Caco-2 (cell line): ENCODE measurements around the gene DOCK6. TPM values are rescaled to one million over a fixed set of nuclear protein-coding genes. Genes with fewer than 3 reads are reported as not detected.

Experiments used
- BruUV-seq: library from RNA; stranded (reverse); fragments of 400-500 nt; replicated peaks from 2 replicates; lab custom pipeline; 2021; lab: Mats Ljungman, UMichigan
- CTCF ChIA-PET: fragments of 300-600 bp; sonication (Branson Sonifier 250); formaldehyde crosslinking; loops from one replicate; lab custom pipeline; 2022; ENCODE audit warnings: antibody characterized with exemption; lab: Charles Lee
- POLR2A ChIA-PET: fragments of 300-600 bp; sonication (Branson Sonifier 250); formaldehyde crosslinking; loops from one replicate; lab custom pipeline; 2022; ENCODE audit warnings: antibody characterized with exemption; lab: Charles Lee
- DNase-seq, 2 experiments: peaks; one replicate each; pipeline versions ENCODE4 v3.0.0 to v3.0.0-alpha.2; 2020 to 2022
- H3K27me3 ChIP-seq: replicated peaks from 2 replicates; pipeline ENCODE4 v1.6.0; 2011; ENCODE audit warnings: low read length; ENCODE audit not compliant: control insufficient read depth, insufficient read depth
- H3K36me3 ChIP-seq: 2 replicates; pipeline ENCODE4 v1.5.1; 2011; ENCODE audit warnings: low read length; ENCODE audit not compliant: control insufficient read depth, insufficient read depth
- H3K4me1 ChIP-seq: fragments of 250-450 bp; sonication (Bioruptor Pico); 2 replicates; pipeline ENCODE4 v1.5.1; 2020; ENCODE audit warnings: mild to moderate bottlenecking
- H3K4me3 ChIP-seq: 2 replicates; pipeline ENCODE4 v1.5.1; 2011; ENCODE audit warnings: low read depth, mild to moderate bottlenecking, control low read depth, low read length
- H3K9me3 ChIP-seq: fragments of 250-450 bp; sonication (Bioruptor Pico); 2 replicates; pipeline ENCODE4 v1.5.1; 2020; ENCODE audit warnings: mild to moderate bottlenecking, moderate library complexity
- H3K27ac Mint-ChIP-seq: one replicate; pipeline ENCODE4 v1.8.0; 2022; ENCODE audit warnings: mixed read lengths; ENCODE audit not compliant: unreplicated experiment
- H3K27me3 Mint-ChIP-seq: one replicate; pipeline ENCODE4 v1.8.0; 2022; ENCODE audit warnings: mixed read lengths; ENCODE audit not compliant: insufficient read depth, unreplicated experiment
- H3K36me3 Mint-ChIP-seq: one replicate; pipeline ENCODE4 v1.8.0; 2022; ENCODE audit warnings: mild to moderate bottlenecking, mixed read lengths; ENCODE audit not compliant: insufficient read depth, unreplicated experiment
- H3K4me1 Mint-ChIP-seq: one replicate; pipeline ENCODE4 v1.8.0; 2022; ENCODE audit warnings: low read depth, mixed read lengths; ENCODE audit not compliant: unreplicated experiment
- H3K4me3 Mint-ChIP-seq: one replicate; pipeline ENCODE4 v1.8.0; 2022; ENCODE audit warnings: mild to moderate bottlenecking, moderate library complexity, mixed read lengths; ENCODE audit not compliant: unreplicated experiment
- H3K9me3 Mint-ChIP-seq: one replicate; pipeline ENCODE4 v1.8.0; 2022; ENCODE audit warnings: mixed read lengths; ENCODE audit not compliant: unreplicated experiment
- intact Hi-C: fragments of 100-400 bp; cut with micrococcal nuclease; formaldehyde crosslinking; loops from one replicate; pipeline ENCODE4 v1.10.0; 2022; ENCODE audit not compliant: unreplicated experiment
- total RNA-seq: library from RNA; stranded (reverse); gene quantifications from 2 replicates; pipeline ENCODE4 v1.2.3, GENCODE V29; 2022
- TF ChIP-seq, protein P1 (sequence below), 2 experiments: fragments of 200-600 bp in 1 of 2; IDR thresholded peaks; 1 replicate in 1 of 2; 2 replicates in 1 of 2; pipeline versions ENCODE4 v1.5.1 to v1.8.0; 2011 to 2022; ENCODE audit warnings: antibody characterized with exemption in 1 of 2, control low read depth in 1 of 2, inconsistent platforms in 1 of 2, low read depth in 1 of 2, low read length in 1 of 2, mild to moderate bottlenecking in 1 of 2, moderate library complexity in 1 of 2; ENCODE audit not compliant: insufficient read depth in 1 of 2, severe bottlenecking in 1 of 2, unreplicated experiment in 1 of 2

The DOCK6 gene
- total RNA-seq, 1 experiment from 2014 or later = 84.1 TPM

DNA sequence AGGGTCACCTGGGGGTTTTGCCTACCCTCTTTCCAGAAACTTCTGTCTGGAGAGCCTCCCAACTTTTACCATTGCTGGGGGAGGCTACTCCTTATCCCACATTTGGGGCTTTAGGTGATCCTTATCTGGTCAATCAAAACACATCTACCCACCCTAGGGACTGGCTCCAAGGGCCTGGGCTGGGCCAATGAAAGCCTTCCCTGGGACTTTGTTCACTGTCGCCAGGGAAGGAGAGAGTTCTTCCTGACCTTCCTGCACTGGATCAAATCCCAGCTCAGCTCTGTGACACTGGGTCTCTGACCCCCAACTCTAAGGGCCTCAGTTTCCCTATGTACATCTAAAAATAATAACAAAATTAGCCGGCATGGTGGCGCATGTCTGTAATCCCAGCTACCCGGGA, 11.1 kb downstream of the DOCK6 start:
- no peak overlapping the region for H3K4me3 Mint-ChIP-seq
- peaks cover 45% of the 10 kb centered on the region for H3K36me3 Mint-ChIP-seq
- intact Hi-C loops = no loop called here
- no peaks in the 10 kb centered on the region for H3K9me3 ChIP-seq
- DNase-seq = no peak
- BruUV-seq = no TSS peak
- no peaks in the 10 kb centered on the region for H3K4me1 ChIP-seq
- TF ChIP-seq, protein P1, sequence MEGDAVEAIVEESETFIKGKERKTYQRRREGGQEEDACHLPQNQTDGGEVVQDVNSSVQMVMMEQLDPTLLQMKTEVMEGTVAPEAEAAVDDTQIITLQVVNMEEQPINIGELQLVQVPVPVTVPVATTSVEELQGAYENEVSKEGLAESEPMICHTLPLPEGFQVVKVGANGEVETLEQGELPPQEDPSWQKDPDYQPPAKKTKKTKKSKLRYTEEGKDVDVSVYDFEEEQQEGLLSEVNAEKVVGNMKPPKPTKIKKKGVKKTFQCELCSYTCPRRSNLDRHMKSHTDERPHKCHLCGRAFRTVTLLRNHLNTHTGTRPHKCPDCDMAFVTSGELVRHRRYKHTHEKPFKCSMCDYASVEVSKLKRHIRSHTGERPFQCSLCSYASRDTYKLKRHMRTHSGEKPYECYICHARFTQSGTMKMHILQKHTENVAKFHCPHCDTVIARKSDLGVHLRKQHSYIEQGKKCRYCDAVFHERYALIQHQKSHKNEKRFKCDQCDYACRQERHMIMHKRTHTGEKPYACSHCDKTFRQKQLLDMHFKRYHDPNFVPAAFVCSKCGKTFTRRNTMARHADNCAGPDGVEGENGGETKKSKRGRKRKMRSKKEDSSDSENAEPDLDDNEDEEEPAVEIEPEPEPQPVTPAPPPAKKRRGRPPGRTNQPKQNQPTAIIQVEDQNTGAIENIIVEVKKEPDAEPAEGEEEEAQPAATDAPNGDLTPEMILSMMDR (IDR thresholded peaks at IDR 0.05; ENCODE audit: insufficient read depth in 1 of 2, low read depth in 1 of 2, low read length in 1 of 2, severe bottlenecking in 1 of 2, unreplicated experiment in 1 of 2) = no peak
- H3K36me3 ChIP-seq = peaks cover 3% of the 10 kb centered on the region; the same call in 1 of the 2 replicates
- no peaks in the 10 kb centered on the region for H3K27me3 ChIP-seq
- no peaks in the 10 kb centered on the region for H3K9me3 Mint-ChIP-seq
- no peaks in the 10 kb centered on the region for H3K4me1 Mint-ChIP-seq
- H3K27ac Mint-ChIP-seq = no peak overlapping the region
- H3K4me3 ChIP-seq = no peak overlapping the region
- POLR2A ChIA-PET = no interaction called here
- CTCF ChIA-PET = no interaction called here
- no peaks in the 10 kb centered on the region for H3K27me3 Mint-ChIP-seq

DNA sequence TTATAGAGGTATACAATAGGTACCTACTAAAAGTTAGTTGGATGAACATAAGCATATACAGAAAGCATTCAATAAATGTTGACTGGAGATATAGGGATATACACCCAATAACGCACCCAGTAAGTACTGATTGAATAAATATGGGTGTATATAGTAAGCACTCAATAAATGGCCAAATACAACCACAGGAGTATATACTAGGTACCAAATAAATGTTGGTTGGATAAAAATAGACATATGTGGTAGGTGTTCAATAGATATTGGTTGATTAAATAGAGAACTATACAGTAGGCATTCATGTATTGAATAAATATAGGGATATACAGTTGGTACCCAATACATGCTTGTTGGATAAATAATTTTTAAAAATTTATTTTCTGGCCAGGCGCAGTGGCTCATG, 13.5 kb downstream of the DOCK6 start:
- no peaks in the 10 kb centered on the region for H3K27me3 ChIP-seq
- H3K4me3 ChIP-seq = no peak overlapping the region
- H3K27me3 Mint-ChIP-seq = no peaks in the 10 kb centered on the region
- BruUV-seq = no TSS peak
- no peak overlapping the region for H3K27ac Mint-ChIP-seq
- H3K4me1 Mint-ChIP-seq = no peaks in the 10 kb centered on the region
- H3K4me1 ChIP-seq = no peaks in the 10 kb centered on the region
- H3K36me3 Mint-ChIP-seq = peaks cover 46% of the 10 kb centered on the region
- CTCF ChIA-PET = no interaction called here
- no peak overlapping the region for H3K4me3 Mint-ChIP-seq
- DNase-seq = no peak
- H3K9me3 ChIP-seq = no peaks in the 10 kb centered on the region
- peaks cover 3% of the 10 kb centered on the region; the same call in 1 of the 2 replicates for H3K36me3 ChIP-seq
- intact Hi-C loops = no loop called here
- TF ChIP-seq, protein P1 (IDR thresholded peaks at IDR 0.05; ENCODE audit: insufficient read depth in 1 of 2, low read depth in 1 of 2, low read length in 1 of 2, severe bottlenecking in 1 of 2, unreplicated experiment in 1 of 2) = no peak
- POLR2A ChIA-PET = no interaction called here
- no peaks in the 10 kb centered on the region for H3K9me3 Mint-ChIP-seq

DNA sequence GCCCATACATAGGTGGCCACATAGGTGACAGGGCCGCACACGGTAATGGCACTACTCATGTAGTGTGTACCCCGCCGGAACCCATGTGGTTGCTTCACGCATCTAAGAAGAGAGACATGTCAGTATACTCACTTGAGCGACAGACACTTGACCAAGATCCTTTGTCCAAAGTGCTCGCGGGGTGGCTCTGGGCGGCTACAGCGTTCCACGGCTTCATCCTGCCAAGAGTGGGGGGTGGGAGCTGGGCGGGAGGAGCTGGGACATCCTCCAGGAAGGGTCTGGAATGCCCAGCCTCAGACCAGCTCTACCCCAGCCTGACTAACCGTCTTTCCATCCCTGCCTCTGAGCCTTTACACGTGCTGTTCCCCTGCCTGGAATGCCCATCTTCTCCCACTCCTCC, 14.4 kb downstream of the DOCK6 start:
- Histone ChIP-seq H3K27me3 (no peaks in the 10 kb centered on the region), H3K4me1 (no peaks in the 10 kb centered on the region), H3K4me3 (no peak overlapping the region), H3K9me3 (no peaks in the 10 kb centered on the region), H3K36me3 (peaks cover 3% of the 10 kb centered on the region; the same call in 1 of the 2 replicates)
- Mint-ChIP-seq H3K27me3 (no peaks in the 10 kb centered on the region), H3K27ac (no peak overlapping the region), H3K4me1 (no peaks in the 10 kb centered on the region), H3K36me3 (peaks cover 54% of the 10 kb centered on the region), H3K4me3 (no peak overlapping the region), H3K9me3 (no peaks in the 10 kb centered on the region)
- CTCF ChIA-PET = no interaction called here
- no peak for DNase-seq
- no TSS peak for BruUV-seq
- POLR2A ChIA-PET = no interaction called here
- TF ChIP-seq, protein P1 (IDR thresholded peaks at IDR 0.05; ENCODE audit: insufficient read depth in 1 of 2, low read depth in 1 of 2, low read length in 1 of 2, severe bottlenecking in 1 of 2, unreplicated experiment in 1 of 2) = no peak
- intact Hi-C loops = no loop called here
